HCT116 (cell line): ENCODE results near the gene FNBP1. TPM values are rescaled to one million over a fixed set of nuclear protein-coding genes. Genes with fewer than 3 reads are reported as not detected.

ENCODE experiments used
- ATAC-seq: fragments of 200-7000 bp; cut with Tn5 transposase; 2 replicates; pipeline ENCODE4 v1.9.1; 2020; ENCODE audit warnings: mild to moderate bottlenecking, moderate library complexity
- BruUV-seq: library from RNA; stranded (reverse); fragments of 400-500 nt; replicated peaks from 2 replicates; lab custom pipeline; 2021; lab: Mats Ljungman, UMichigan
- CTCF ChIA-PET: fragments of 300-600 bp; sonication (Branson Sonifier 250); formaldehyde crosslinking; loops from one replicate; lab custom pipeline; 2021; ENCODE audit warnings: antibody characterized with exemption; lab: Charles Lee
- POLR2A ChIA-PET: fragments of 300-600, 350-600 bp; sonication (Branson Sonifier 250); formaldehyde crosslinking; loops from one replicate; lab custom pipeline; 2021; ENCODE audit warnings: antibody characterized with exemption; lab: Charles Lee
- RAD21 ChIA-PET, 2 experiments: fragments of 300-600 bp; sonication (Branson Sonifier 250); formaldehyde crosslinking; loops; one replicate each; lab custom pipeline; 2023; ENCODE audit warnings: low total read pairs in 2 of 2; ENCODE audit not compliant: uncharacterized antibody in 2 of 2, unreplicated experiment in 2 of 2, low non-redundant PET in 1 of 2; lab: Charles Lee
- DNase-seq: peaks from one replicate; pipeline ENCODE4 v3.0.0-alpha.2; 2010; ENCODE audit warnings: low read depth, low spot score
- H2AFZ ChIP-seq: fragments of 200-600 bp; shearing (Covaris generic), sonication (generic); 2 replicates; pipeline ENCODE4 v1.6.1; 2017; ENCODE audit warnings: low read depth, mixed run types, mixed read lengths, antibody characterized with exemption, low read length; ENCODE audit not compliant: poor library complexity, severe bottlenecking
- H3K27ac ChIP-seq: 2 replicates; pipeline ENCODE4 v1.5.1; 2012; ENCODE audit warnings: low read depth, low read length
- H3K27me3 ChIP-seq: fragments of 200-600 bp; sonication (generic); 2 replicates; pipeline ENCODE4 v1.6.1; 2016; ENCODE audit warnings: mixed run types, low read length, mixed read lengths; ENCODE audit not compliant: insufficient read depth
- H3K36me3 ChIP-seq, 2 experiments: fragments of 200-500 bp in 1 of 2; fragments of 200-600 bp in 1 of 2; sonication (Bioruptor generic) in 1 of 2; sonication (generic) in 1 of 2; 2 replicates each; pipeline versions ENCODE4 v1.5.1 to v1.6.1; 2014 to 2016; ENCODE audit warnings: low read length in 2 of 2, inconsistent platforms in 1 of 2, mixed read lengths in 1 of 2, mixed run types in 1 of 2; ENCODE audit not compliant: insufficient read depth in 2 of 2, control insufficient read depth in 1 of 2
- H3K4me1 ChIP-seq, 2 experiments: fragments of 200-600 bp in 1 of 2; sonication (generic) in 1 of 2; 2 replicates each; pipeline versions ENCODE4 v1.5.1 to v1.6.1; 2012 to 2017; ENCODE audit warnings: low read length in 2 of 2, inconsistent platforms in 1 of 2, mild to moderate bottlenecking in 1 of 2, mixed read lengths in 1 of 2, mixed run types in 1 of 2, moderate library complexity in 1 of 2; ENCODE audit not compliant: insufficient read depth in 2 of 2, control insufficient read depth in 1 of 2
- H3K4me2 ChIP-seq: fragments of 200-600 bp; sonication (generic); 2 replicates; pipeline ENCODE4 v1.6.1; 2017; ENCODE audit warnings: mixed run types, low read length, mixed read lengths
- H3K4me3 ChIP-seq, 2 experiments: fragments of 200-600 bp in 1 of 2; sonication (generic) in 1 of 2; replicated peaks in 1 of 2; 2 replicates each; pipeline ENCODE4 v1.5.1; 2011 to 2016; ENCODE audit warnings: low read length in 2 of 2, control low read depth in 1 of 2, low read depth in 1 of 2, mild to moderate bottlenecking in 1 of 2, mixed read lengths in 1 of 2, mixed run types in 1 of 2
- H3K79me2 ChIP-seq: fragments of 200-600 bp; sonication (generic); 2 replicates; pipeline ENCODE4 v1.6.1; 2017; ENCODE audit warnings: mild to moderate bottlenecking, mixed run types, low read length, moderate library complexity, mixed read lengths; ENCODE audit not compliant: insufficient read depth
- H3K9ac ChIP-seq: fragments of 200-600 bp; sonication (generic); 2 replicates; pipeline ENCODE4 v1.6.1; 2016; ENCODE audit warnings: low read length, mixed read lengths
- H3K9me2 ChIP-seq: fragments of 200-600 bp; sonication (generic), shearing (Covaris generic); 2 replicates; pipeline ENCODE4 v1.6.1; 2017; ENCODE audit warnings: mixed run types, mild to moderate bottlenecking, moderate library complexity; ENCODE audit not compliant: insufficient read depth
- H3K9me3 ChIP-seq, 2 experiments: fragments of 200-500 bp in 1 of 2; fragments of 200-600 bp in 1 of 2; sonication (Bioruptor generic) in 1 of 2; sonication (generic) in 1 of 2; 2 replicates each; pipeline ENCODE4 v1.6.1; 2014 to 2017; ENCODE audit warnings: low read length in 2 of 2, mixed read lengths in 2 of 2, inconsistent platforms in 1 of 2, low read depth in 1 of 2, mild to moderate bottlenecking in 1 of 2, mixed run types in 1 of 2, moderate library complexity in 1 of 2; ENCODE audit not compliant: control insufficient read depth in 1 of 2, insufficient read depth in 1 of 2
- H4K20me1 ChIP-seq: fragments of 200-600 bp; sonication (generic), shearing (Covaris generic); 2 replicates; pipeline ENCODE4 v1.6.1; 2017; ENCODE audit warnings: mixed run types, mild to moderate bottlenecking, moderate library complexity; ENCODE audit not compliant: insufficient read depth
- CBX3 ChIP-seq: IDR thresholded peaks from 2 replicates; pipeline ENCODE4 v1.6.1; 2012; ENCODE audit warnings: low read depth
- EGR1 ChIP-seq: IDR thresholded peaks from 2 replicates; pipeline ENCODE4 v1.6.1; 2012; ENCODE audit warnings: low read depth
- EZH2 ChIP-seq: fragments of 200-600 bp; sonication (generic); IDR thresholded peaks from 2 replicates; pipeline ENCODE4 v1.6.1; 2017; ENCODE audit warnings: antibody characterized with exemption, mixed run types
- JUND ChIP-seq: IDR thresholded peaks from 2 replicates; pipeline ENCODE4 v1.6.1; 2012
- POLR2AphosphoS5 ChIP-seq: IDR thresholded peaks from 2 replicates; pipeline ENCODE4 v1.6.1; 2011; ENCODE audit warnings: mild to moderate bottlenecking, low read depth, low read length, moderate library complexity
- RAD21 ChIP-seq: IDR thresholded peaks from 2 replicates; pipeline ENCODE4 v1.6.1; 2012; ENCODE audit warnings: low read depth, mild to moderate bottlenecking
- SP1 ChIP-seq: IDR thresholded peaks from 2 replicates; pipeline ENCODE4 v1.6.1; 2012; ENCODE audit warnings: low read depth
- TCF7L2 ChIP-seq: IDR thresholded peaks from 2 replicates; pipeline ENCODE4 v1.7.0; 2011; ENCODE audit warnings: borderline replicate concordance, inconsistent platforms; ENCODE audit not compliant: insufficient read depth, insufficient read length; ENCODE audit errors: extremely low read depth
- YY1 ChIP-seq: IDR thresholded peaks from 2 replicates; pipeline ENCODE4 v1.6.1; 2011; ENCODE audit warnings: low read length, low read depth, moderate library complexity, mild to moderate bottlenecking; ENCODE audit not compliant: insufficient replicate concordance; ENCODE audit errors: extremely low read depth
- intact Hi-C: fragments of 100-400 bp; cut with micrococcal nuclease; formaldehyde crosslinking; loops from 2 replicates; pipeline ENCODE4 v1.10.0; 2022
- total RNA-seq: library from RNA; stranded (reverse); gene quantifications from one replicate; pipeline ENCODE4 v1.2.1, GENCODE V29; 2021; ENCODE audit not compliant: unreplicated experiment
- TF ChIP-seq, protein P1 (sequence below): IDR thresholded peaks from 2 replicates; pipeline ENCODE4 v1.6.1; 2011; ENCODE audit warnings: mild to moderate bottlenecking, low read length, moderate library complexity; ENCODE audit not compliant: insufficient replicate concordance; ENCODE audit errors: extremely low read depth
- TF ChIP-seq, protein P2 (sequence below): IDR thresholded peaks from 2 replicates; pipeline ENCODE4 v1.6.1; 2012; ENCODE audit warnings: low read depth
- TF ChIP-seq, protein P3 (sequence below): IDR thresholded peaks from 2 replicates; pipeline ENCODE4 v1.6.1; 2012
- TF ChIP-seq, protein P4 (sequence below), 3 experiments: fragments of 200-600 bp in 1 of 3; sonication (generic) in 1 of 3; IDR thresholded peaks in 2 of 3; conservative IDR thresholded peaks in 1 of 3; 2 replicates each; pipeline ENCODE4 v1.5.1; 2012 to 2017; ENCODE audit warnings: low read depth in 2 of 3, low read length in 2 of 3, antibody characterized with exemption in 1 of 3, borderline replicate concordance in 1 of 3, control low read depth in 1 of 3, mild to moderate bottlenecking in 1 of 3, mixed read lengths in 1 of 3, mixed run types in 1 of 3, moderate library complexity in 1 of 3; ENCODE audit not compliant: insufficient read depth in 1 of 3
- TF ChIP-seq, protein P5 (sequence below): IDR thresholded peaks from 2 replicates; pipeline ENCODE4 v1.6.1; 2012

The FNBP1 gene
- total RNA-seq, 1 experiment from 2014 or later = 25.0 TPM

DNA sequence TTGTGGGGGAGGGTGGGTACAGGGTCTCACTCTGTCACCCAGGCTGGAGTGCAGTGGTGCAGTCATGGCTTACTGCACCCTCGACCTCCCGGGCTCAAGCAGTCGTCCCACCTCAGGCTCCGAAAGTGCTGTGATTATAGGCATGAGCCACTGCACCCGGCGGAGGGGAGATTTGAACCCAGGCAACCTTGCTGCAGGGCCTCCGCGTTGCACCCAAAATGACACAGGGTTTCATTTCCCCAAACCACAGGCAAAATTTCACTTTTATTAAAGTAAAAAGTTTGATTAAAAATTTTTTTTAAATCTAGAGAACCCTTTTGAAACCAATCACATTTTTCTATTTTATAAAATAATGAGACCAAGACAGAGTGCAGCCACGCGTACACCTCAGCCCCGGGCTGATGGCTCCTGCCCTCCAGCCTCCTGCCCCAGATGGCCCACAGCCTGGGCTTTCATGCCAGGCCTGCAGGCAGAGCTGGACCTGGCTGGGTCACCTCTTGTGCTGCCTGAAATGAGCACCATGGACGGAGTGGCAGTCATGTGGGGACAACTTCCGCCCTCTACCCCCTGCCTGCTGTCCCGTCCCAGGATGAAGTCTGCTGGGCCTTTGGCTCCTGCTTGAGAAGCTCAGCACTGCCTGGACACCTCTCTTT is 177.2 kb downstream of the FNBP1 start:
- H3K9me3 ChIP-seq = no peaks in the 10 kb centered on the region
- no peaks in the 10 kb centered on the region for H4K20me1 ChIP-seq
- H3K27ac ChIP-seq = no peak overlapping the region
- no peak overlapping the region for H3K4me3 ChIP-seq
- POLR2A ChIA-PET = no interaction called here
- DNase-seq = no peak
- H3K27me3 ChIP-seq = no peaks in the 10 kb centered on the region
- H3K36me3 ChIP-seq = no peaks in the 10 kb centered on the region
- no peak overlapping the region for H2AFZ ChIP-seq
- no peaks in the 10 kb centered on the region for H3K4me1 ChIP-seq
- no peak overlapping the region for H3K4me2 ChIP-seq
- TF ChIP-seq EZH2 = no peak
- no peak for TF ChIP-seq YY1
- TF ChIP-seq CBX3 = no peak
- TF ChIP-seq RAD21 = no peak
- TF ChIP-seq, protein P1, sequence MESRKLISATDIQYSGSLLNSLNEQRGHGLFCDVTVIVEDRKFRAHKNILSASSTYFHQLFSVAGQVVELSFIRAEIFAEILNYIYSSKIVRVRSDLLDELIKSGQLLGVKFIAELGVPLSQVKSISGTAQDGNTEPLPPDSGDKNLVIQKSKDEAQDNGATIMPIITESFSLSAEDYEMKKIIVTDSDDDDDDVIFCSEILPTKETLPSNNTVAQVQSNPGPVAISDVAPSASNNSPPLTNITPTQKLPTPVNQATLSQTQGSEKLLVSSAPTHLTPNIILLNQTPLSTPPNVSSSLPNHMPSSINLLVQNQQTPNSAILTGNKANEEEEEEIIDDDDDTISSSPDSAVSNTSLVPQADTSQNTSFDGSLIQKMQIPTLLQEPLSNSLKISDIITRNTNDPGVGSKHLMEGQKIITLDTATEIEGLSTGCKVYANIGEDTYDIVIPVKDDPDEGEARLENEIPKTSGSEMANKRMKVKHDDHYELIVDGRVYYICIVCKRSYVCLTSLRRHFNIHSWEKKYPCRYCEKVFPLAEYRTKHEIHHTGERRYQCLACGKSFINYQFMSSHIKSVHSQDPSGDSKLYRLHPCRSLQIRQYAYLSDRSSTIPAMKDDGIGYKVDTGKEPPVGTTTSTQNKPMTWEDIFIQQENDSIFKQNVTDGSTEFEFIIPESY = no peak
- TF ChIP-seq, protein P2, sequence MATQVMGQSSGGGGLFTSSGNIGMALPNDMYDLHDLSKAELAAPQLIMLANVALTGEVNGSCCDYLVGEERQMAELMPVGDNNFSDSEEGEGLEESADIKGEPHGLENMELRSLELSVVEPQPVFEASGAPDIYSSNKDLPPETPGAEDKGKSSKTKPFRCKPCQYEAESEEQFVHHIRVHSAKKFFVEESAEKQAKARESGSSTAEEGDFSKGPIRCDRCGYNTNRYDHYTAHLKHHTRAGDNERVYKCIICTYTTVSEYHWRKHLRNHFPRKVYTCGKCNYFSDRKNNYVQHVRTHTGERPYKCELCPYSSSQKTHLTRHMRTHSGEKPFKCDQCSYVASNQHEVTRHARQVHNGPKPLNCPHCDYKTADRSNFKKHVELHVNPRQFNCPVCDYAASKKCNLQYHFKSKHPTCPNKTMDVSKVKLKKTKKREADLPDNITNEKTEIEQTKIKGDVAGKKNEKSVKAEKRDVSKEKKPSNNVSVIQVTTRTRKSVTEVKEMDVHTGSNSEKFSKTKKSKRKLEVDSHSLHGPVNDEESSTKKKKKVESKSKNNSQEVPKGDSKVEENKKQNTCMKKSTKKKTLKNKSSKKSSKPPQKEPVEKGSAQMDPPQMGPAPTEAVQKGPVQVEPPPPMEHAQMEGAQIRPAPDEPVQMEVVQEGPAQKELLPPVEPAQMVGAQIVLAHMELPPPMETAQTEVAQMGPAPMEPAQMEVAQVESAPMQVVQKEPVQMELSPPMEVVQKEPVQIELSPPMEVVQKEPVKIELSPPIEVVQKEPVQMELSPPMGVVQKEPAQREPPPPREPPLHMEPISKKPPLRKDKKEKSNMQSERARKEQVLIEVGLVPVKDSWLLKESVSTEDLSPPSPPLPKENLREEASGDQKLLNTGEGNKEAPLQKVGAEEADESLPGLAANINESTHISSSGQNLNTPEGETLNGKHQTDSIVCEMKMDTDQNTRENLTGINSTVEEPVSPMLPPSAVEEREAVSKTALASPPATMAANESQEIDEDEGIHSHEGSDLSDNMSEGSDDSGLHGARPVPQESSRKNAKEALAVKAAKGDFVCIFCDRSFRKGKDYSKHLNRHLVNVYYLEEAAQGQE = no peak
- TF ChIP-seq SP1 = no peak
- TF ChIP-seq, protein P3, sequence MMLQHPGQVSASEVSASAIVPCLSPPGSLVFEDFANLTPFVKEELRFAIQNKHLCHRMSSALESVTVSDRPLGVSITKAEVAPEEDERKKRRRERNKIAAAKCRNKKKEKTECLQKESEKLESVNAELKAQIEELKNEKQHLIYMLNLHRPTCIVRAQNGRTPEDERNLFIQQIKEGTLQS = no peak
- no peak for TF ChIP-seq JUND
- TF ChIP-seq TCF7L2 = no peak
- no peak for TF ChIP-seq POLR2AphosphoS5
- TF ChIP-seq EGR1 = no peak
- TF ChIP-seq, protein P4, sequence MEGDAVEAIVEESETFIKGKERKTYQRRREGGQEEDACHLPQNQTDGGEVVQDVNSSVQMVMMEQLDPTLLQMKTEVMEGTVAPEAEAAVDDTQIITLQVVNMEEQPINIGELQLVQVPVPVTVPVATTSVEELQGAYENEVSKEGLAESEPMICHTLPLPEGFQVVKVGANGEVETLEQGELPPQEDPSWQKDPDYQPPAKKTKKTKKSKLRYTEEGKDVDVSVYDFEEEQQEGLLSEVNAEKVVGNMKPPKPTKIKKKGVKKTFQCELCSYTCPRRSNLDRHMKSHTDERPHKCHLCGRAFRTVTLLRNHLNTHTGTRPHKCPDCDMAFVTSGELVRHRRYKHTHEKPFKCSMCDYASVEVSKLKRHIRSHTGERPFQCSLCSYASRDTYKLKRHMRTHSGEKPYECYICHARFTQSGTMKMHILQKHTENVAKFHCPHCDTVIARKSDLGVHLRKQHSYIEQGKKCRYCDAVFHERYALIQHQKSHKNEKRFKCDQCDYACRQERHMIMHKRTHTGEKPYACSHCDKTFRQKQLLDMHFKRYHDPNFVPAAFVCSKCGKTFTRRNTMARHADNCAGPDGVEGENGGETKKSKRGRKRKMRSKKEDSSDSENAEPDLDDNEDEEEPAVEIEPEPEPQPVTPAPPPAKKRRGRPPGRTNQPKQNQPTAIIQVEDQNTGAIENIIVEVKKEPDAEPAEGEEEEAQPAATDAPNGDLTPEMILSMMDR (IDR thresholded peaks at IDR 0.05 in 2 of 3, conservative IDR thresholded peaks at IDR 0.05 in 1 of 3; ENCODE audit: borderline replicate concordance in 1 of 3, insufficient read depth in 1 of 3, low read depth in 2 of 3, low read length in 2 of 3) = no peak
- TF ChIP-seq, protein P5, sequence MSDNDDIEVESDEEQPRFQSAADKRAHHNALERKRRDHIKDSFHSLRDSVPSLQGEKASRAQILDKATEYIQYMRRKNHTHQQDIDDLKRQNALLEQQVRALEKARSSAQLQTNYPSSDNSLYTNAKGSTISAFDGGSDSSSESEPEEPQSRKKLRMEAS = no peak
- no peaks in the 10 kb centered on the region for H3K9me2 ChIP-seq
- CTCF ChIA-PET = no interaction called here
- intact Hi-C loops = no loop called here
- ATAC-seq = no peak
- RAD21 ChIA-PET = no interaction called here
- BruUV-seq = no TSS peak
- H3K9ac ChIP-seq = no peak overlapping the region
- no peaks in the 10 kb centered on the region for H3K79me2 ChIP-seq
